Effector memory CD8-positive, alpha-beta T cell (primary cell): ENCODE measurements around the gene ZNF205.
"Not testable (repeated sequence)": the region's sequence is repeated elsewhere in the genome, so short reads cannot be mapped to it uniquely, and the experiment has no call there.

Source experiments
- ATAC-seq: fragments of 150-1000 bp; cut with Tn5 transposase; replicated peaks from 2 replicates; pipeline ENCODE4 v1.10.0; 2021; ENCODE audit warnings: mild to moderate bottlenecking, moderate library complexity
- DNase-seq, 3 experiments: peaks; one replicate each; pipeline ENCODE4 v3.0.0; 2021
- H3K27ac Mint-ChIP-seq, 2 donors: one replicate each; pipeline ENCODE4 v1.8.0; 2022; ENCODE audit warnings: mild to moderate bottlenecking in 2 of 2, mixed read lengths in 2 of 2, moderate library complexity in 2 of 2
- H3K27me3 Mint-ChIP-seq, 2 donors: one replicate each; pipeline ENCODE4 v1.8.0; 2022; ENCODE audit warnings: mixed read lengths in 2 of 2
- H3K36me3 Mint-ChIP-seq: one replicate; pipeline ENCODE4 v1.8.0; 2022; ENCODE audit warnings: mild to moderate bottlenecking, moderate library complexity, mixed read lengths; ENCODE audit not compliant: insufficient read depth
- H3K4me1 Mint-ChIP-seq, 2 donors: one replicate each; pipeline ENCODE4 v1.8.0; 2022; ENCODE audit warnings: low read depth in 2 of 2, mixed read lengths in 2 of 2
- H3K4me3 Mint-ChIP-seq, 2 donors: one replicate each; pipeline ENCODE4 v1.8.0; 2022; ENCODE audit warnings: mild to moderate bottlenecking in 2 of 2, mixed read lengths in 2 of 2, moderate library complexity in 2 of 2
- H3K9me3 Mint-ChIP-seq, 2 donors: one replicate each; pipeline ENCODE4 v1.8.0; 2022; ENCODE audit warnings: mixed read lengths in 2 of 2

Gene ZNF205

DNA sequence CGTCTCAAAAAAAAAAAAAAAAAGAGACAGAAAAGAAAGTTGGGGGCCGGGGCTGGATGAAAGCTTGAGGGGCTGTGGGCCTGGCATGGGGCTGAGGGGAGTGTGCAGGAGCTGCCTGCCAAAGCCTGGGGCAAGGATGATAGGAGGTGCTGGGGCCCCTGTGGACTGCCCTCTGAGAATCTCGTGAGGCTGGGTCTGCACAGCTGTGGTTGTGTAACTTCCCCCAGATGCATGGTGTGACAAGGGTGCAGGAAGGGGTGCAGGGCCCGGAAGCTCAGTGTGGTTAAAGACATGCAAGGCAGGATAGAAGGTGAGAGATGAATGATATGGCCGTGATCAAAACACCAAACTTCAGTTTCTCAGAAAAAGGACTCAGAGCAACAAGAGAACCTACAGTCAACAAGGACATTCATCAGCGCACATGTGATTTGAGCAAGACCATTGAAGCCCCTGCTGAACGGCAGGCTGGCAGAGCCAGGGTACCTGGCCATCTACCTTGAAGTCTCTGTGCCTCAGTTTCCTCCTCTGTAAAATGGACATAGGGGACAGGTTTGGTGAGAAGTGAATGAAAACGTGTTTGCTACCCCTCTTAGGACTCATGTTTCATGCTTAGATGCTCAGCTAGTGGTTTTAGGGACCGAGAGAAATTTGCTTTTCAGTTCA lies 37.4 kb upstream of the ZNF205 start:
- Mint-ChIP-seq H3K27me3 (no peaks in the 10 kb centered on the region), H3K9me3 (no peaks in the 10 kb centered on the region), H3K27ac (peak overlapping the region; percentile 93 to 99), H3K4me1 (peaks cover 79 to 83% of the 10 kb centered on the region in 2 donors), H3K4me3 (peak overlapping the region; percentile 80 to 94), H3K36me3 (peaks cover 43% of the 10 kb centered on the region)
- ATAC-seq: peak; percentile 90
- peak; percentile 78 to 82 (median 81) for DNase-seq

DNA sequence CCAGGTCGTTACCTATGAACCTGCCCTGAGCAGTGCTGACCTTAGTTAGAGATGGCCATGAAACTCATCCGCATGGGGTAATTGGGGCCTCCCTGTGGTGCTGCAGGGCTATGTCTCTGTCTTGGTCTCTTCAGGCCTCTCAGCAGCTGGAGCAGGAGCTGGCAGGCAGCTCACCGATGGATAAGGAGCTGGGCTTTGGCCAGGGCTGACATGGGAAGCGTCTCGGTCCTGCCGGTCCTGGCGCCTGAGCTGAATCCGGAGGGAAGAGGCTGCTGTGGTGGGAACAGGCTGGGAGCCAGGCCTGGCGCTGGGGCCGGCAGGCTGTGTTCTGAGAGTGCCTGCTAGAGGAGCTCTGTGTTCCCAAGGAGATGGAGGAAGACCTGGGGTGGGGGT lies 36.9 kb upstream of the ZNF205 start:
- H3K9me3 Mint-ChIP-seq: no peaks in the 10 kb centered on the region
- H3K27me3 Mint-ChIP-seq: no peaks in the 10 kb centered on the region
- ATAC-seq (peak; percentile 9), DNase-seq (no peak)
- H3K4me1 Mint-ChIP-seq: peaks cover 76 to 81% of the 10 kb centered on the region in 2 donors
- peak overlapping the region; percentile 93 to 99 for H3K27ac Mint-ChIP-seq
- H3K4me3 Mint-ChIP-seq: peak overlapping the region; percentile 80 to 94
- H3K36me3 Mint-ChIP-seq: peaks cover 38% of the 10 kb centered on the region

GRCh38 chr16:3075946-3076345 lies 36.4 kb upstream of the ZNF205 start:
- H3K27me3 Mint-ChIP-seq, H3K9me3 Mint-ChIP-seq, DNase-seq, ATAC-seq: not testable (repeated sequence)
- H3K4me3 Mint-ChIP-seq: peak overlapping the region; percentile 80 to 94
- H3K27ac Mint-ChIP-seq: peak overlapping the region; percentile 93 to 99
- H3K36me3 Mint-ChIP-seq: peaks cover 34% of the 10 kb centered on the region
- peaks cover 75 to 78% of the 10 kb centered on the region in 2 donors for H3K4me1 Mint-ChIP-seq

DNA sequence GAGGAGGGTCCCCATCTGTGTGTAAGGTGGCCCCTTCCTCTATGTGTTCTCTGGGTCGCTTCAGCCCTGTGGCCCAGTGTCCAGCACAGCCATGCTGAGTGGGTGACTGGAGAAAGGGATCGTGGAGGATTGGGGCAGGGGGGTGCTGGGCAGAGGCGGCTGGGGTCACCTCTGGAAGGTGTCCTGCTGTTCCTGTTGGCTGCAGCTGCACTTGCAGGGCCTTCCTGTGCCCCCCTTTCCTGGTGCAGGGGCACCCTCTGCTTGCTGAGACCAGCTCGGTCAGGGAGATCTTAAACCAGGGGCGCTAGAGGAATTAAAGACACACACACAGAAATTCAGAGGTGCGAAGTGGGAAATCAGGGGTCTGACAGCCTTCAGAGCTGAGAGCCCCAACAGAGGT lies 35.8 kb upstream of the ZNF205 start:
- Mint-ChIP-seq H3K27me3 (no peaks in the 10 kb centered on the region), H3K4me3 (peak overlapping the region; percentile 80 to 94), H3K36me3 (peaks cover 30% of the 10 kb centered on the region), H3K9me3 (no peaks in the 10 kb centered on the region), H3K4me1 (peaks cover 71 to 72% of the 10 kb centered on the region in 2 donors), H3K27ac (peak overlapping the region; percentile 93 to 99)
- no peak for ATAC-seq
- no peak for DNase-seq

DNA sequence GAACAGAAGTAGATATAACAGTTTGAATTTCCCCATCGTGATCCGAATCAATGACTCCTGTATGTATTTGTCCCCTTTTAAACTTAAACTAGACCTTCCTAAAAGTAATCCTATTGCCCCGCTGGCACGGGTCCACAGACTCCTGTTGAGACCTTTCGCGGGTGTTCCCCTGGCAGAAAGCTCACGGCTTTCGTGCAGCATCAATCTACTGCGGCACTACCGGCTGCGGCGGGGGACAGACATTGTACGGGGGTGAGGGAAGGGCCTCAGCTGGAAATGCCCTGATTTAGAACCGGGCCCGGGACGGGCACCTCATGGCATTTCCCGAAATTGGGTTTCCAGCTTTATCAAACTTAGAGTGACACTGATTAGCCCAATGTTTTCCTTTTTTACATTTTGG lies 32.4 kb upstream of the ZNF205 start:
- Mint-ChIP-seq H3K4me1 (peaks cover 48 to 51% of the 10 kb centered on the region in 2 donors), H3K27ac (peak overlapping the region; percentile 75 to 85), H3K27me3 (no peaks in the 10 kb centered on the region), H3K9me3 (no peaks in the 10 kb centered on the region), H3K36me3 (peaks cover 11% of the 10 kb centered on the region), H3K4me3 (peak overlapping the region; percentile 8 to 31)
- no peak for ATAC-seq
- DNase-seq: no peak

- not testable (repeated sequence) for ATAC-seq, DNase-seq, H3K9me3 Mint-ChIP-seq, H3K27me3 Mint-ChIP-seq, H3K4me3 Mint-ChIP-seq, H3K27ac Mint-ChIP-seq, H3K36me3 Mint-ChIP-seq
- peaks cover 36 to 38% of the 10 kb centered on the region in 2 donors for H3K4me1 Mint-ChIP-seq
Observed at GRCh38 chr16:3081957-3082356, 30.4 kb upstream of the ZNF205 start.

DNA sequence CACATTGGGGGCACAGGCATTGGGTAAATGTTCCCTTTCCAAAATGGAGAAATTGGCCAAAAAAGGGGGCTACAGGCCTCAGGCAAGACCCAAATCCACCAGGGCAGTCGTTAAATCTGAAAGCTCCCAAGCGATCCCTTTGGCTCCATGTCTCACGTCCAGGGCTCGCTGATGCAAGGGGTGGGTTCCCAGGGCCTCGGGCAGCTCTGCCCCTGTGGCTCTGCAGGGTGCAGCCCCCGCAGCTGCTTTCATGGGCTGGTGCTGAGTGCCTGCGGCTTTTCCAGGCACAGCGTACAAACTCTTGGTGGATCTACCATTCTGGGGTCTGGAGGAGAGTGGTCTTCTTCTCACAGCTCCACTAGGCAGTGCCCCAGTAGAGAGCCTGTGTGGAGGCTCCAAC lies 29.0 kb upstream of the ZNF205 start:
- H3K9me3 Mint-ChIP-seq, ATAC-seq, H3K4me3 Mint-ChIP-seq, DNase-seq, H3K27me3 Mint-ChIP-seq, H3K27ac Mint-ChIP-seq, H3K36me3 Mint-ChIP-seq: not testable (repeated sequence)
- peaks cover 34 to 36% of the 10 kb centered on the region in 2 donors for H3K4me1 Mint-ChIP-seq

DNA sequence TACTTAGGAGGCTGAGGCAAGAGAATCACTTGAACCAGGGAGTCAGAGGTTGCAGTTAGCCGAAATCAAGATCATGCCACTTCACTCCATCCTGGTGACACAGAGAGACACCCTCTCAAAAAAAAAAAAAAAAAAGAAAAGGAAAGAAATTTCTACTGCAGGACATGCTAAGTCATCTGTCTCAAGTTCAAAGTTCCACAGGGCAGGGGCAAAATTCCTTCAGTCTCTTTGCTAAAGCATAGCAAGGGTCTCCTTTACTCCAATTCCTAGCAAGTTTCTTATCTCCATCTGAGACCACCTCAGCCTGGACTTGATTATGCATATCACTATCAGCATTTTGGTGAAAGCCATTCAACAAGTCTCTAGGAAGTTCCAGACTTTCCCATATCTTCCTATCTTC lies 27.9 kb upstream of the ZNF205 start:
- H3K27me3 Mint-ChIP-seq: no peaks in the 10 kb centered on the region
- ATAC-seq (no peak), DNase-seq (no peak)
- H3K4me3 Mint-ChIP-seq: no peak overlapping the region
- H3K4me1 Mint-ChIP-seq: peaks cover 33% of the 10 kb centered on the region in 2 donors
- H3K27ac Mint-ChIP-seq: peak overlapping the region; percentile 56 to 70
- peaks cover 6% of the 10 kb centered on the region for H3K36me3 Mint-ChIP-seq
- no peaks in the 10 kb centered on the region for H3K9me3 Mint-ChIP-seq

DNA sequence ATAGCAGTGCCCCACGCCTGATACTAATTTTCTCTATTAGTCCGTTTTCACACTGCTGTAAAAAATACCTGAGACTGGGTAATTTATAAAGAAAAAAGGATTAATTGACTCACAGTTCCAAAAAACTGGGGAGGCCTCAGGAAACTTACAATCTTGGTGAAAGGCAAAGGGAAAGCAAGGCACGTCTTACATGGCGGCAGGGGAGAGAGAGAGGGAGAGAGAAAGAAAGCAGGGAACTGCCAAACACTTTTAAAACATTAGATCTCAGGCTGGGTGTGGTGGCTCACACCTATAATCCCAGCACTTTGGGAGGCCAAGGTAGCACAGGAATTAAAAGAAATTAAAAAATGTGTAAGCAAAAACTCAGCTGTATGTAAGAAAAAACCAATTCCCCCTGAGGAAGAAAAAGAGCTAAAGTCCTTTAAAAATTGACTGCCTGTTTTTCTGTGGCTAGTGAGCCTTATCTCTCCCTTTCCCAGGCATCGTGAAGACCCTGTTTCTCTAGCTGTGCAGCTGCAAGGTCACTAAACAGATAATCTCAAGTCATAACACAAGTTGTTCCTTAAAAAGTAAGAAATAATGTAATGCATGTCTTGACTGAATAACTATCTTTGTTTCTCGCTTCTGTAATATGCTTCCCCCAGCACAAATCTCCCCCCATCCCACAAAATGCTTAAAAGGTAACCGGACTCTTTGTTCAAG lies 27.3 kb upstream of the ZNF205 start:
- Mint-ChIP-seq H3K27me3 (no peaks in the 10 kb centered on the region), H3K4me3 (peak overlapping the region in 1 of 2 donors; percentile 64), H3K4me1 (peaks cover 27% of the 10 kb centered on the region in 2 donors), H3K27ac (peak overlapping the region in 1 of 2 donors; percentile 56), H3K36me3 (peaks cover 6% of the 10 kb centered on the region), H3K9me3 (no peaks in the 10 kb centered on the region)
- ATAC-seq (no peak), DNase-seq (no peak)

DNA sequence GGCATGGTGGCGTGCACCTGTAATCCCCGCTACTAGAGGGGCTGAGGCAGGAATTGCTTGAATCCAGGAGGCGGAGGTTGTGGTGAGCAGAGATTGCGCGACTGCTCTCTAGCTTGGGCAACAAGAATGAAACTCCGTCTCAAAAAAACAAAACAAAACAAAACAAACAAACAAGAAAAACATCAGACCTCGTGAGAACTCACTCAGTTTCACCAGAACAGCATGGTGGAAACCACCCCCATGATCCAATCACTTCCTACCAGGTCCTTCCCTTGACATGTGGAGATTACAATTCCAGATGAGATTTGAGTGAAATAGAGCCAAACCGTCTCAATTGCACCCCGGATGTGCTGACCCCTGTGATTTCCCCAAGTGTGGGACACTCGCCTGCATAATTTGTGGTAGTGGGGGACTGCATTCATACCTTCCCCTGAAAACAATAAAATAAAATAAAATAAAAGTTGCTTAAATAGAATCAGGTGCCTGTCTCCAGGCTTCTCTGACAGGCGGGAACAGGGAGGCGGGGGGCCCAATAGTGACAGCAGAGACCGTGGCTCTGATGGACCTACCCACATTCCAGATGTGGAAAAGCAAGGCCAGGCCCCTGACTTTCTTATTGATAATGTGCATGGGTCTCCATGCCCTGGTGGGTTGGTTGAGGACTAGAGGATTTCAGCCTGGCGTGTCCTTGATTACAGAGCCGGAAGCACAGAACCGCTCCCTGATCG lies 26.4 kb upstream of the ZNF205 start:
- peaks cover 26 to 27% of the 10 kb centered on the region in 2 donors for H3K4me1 Mint-ChIP-seq
- H3K27ac Mint-ChIP-seq: no peak overlapping the region
- peaks cover 6% of the 10 kb centered on the region for H3K36me3 Mint-ChIP-seq

GRCh38 chr16:3086596-3087242 lies 25.7 kb upstream of the ZNF205 start:
- peak overlapping the region; percentile 60 to 86 for H3K27ac Mint-ChIP-seq
- H3K27me3 Mint-ChIP-seq: no peaks in the 10 kb centered on the region
- no peak for DNase-seq
- peaks cover 27 to 29% of the 10 kb centered on the region in 2 donors for H3K4me1 Mint-ChIP-seq
- ATAC-seq: peak; percentile 31
- peak overlapping the region; percentile 53 to 64 for H3K4me3 Mint-ChIP-seq
- peaks cover 6% of the 10 kb centered on the region for H3K36me3 Mint-ChIP-seq
- no peaks in the 10 kb centered on the region for H3K9me3 Mint-ChIP-seq

More for the DNA sequence above, 26.4 kb upstream of the ZNF205 start:
- Mint-ChIP-seq H3K27me3 (no peaks in the 10 kb centered on the region), H3K9me3 (no peaks in the 10 kb centered on the region), H3K4me3 (peak overlapping the region in 1 of 2 donors; percentile 64)
- ATAC-seq (no peak), DNase-seq (no peak)

DNA sequence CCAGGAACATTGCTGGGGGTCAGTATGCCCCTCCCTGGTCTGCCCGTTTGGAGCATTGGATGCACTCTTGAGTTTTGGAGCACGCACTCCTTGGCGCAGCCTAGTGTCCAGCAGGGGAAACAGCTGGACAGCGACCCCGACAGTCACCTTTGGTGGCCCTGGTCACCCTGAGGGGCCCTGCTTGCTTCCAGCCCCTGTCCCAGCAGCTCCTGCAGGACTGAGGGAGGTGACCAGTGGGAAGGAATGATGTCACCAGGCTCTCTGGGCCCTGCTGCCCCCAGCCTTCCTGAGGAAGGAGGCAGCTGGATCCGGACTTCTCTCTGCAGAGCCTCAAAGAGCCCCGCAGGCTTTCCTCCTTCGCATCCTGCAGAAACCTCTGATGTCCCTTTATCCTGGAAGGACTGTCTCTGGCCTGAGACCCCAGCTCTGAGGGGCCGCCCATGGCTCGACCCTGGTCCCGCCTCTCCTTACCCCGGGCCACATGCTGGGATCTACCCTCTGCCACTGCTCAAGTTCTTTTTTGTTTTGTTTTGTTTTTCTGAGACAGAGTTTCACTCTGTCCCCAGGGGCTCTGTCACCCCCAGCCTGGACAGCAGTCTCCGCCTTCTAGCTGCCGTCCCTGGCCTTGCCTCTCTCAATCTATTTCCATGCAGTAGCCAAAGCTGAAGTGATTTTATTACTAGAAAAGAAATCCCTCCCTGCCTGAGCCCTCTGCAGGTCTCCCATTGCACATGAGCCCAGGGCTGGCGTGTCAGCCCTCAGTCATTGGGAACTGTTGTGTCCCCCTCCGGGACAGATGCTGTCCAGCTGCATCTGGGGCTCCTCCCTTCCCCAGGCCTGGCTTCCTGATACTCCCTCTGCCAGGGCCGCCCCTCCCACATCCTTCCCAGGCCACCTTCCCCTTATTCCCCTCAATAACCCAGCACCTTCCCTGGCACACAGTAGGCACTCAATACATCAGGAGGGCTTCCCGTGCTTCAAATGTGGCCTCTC lies 24.8 kb upstream of the ZNF205 start:
- ATAC-seq: no peak
- Mint-ChIP-seq H3K27me3 (no peaks in the 10 kb centered on the region), H3K9me3 (no peaks in the 10 kb centered on the region), H3K4me3 (peak overlapping the region; percentile 53 to 64), H3K4me1 (peaks cover 27 to 28% of the 10 kb centered on the region in 2 donors), H3K36me3 (peaks cover 9% of the 10 kb centered on the region), H3K27ac (peak overlapping the region; percentile 86)
- no peak for DNase-seq
